ENCODE results near the gene TMEM91. TPM values are rescaled to one million over a fixed set of nuclear protein-coding genes. Genes with fewer than 3 reads are reported as not detected.

Gene TMEM91
- total and polyA plus RNA-seq, 2 of the 13 experiments (the other 11 are each of a cell fraction or from before 2014, with no cell fraction given), result 6.3 to 10.3 TPM

DNA sequence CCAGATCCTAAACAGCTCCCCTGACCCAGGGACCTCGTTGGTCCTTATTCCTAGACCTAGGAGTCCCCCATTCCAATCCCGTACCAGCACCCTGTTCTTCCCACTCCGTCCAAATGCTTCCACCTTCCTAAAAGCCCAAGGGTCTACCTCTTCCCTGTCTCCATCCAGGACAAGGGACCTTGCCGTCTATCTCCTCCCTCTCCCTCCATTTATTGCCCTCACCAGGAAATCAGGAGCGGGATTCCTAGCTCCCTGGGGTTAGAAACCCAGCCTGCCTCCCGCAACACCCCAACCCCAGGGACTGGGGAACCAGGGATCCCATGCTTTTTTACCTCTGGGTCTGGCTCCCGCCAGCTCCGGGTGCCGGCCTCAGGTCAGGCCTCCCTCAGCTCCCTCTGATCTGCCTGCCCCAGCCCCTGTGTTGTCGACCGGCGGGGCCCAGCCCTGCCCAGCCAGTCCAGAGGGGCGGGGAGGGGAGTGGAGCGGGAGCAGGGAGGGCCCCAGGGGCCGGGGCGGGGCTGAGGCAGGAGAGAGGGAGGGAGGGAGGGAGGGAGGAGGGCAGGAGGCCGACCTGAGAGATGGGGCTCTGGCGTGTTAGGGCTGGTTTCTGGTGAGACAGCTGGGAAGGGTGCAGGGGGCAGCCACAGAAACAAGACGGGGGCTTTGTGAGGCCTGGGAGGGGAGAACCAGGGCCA, 50.8 kb downstream of the TMEM91 start, which contains the start of gene B3GNT8 (continued):
- TF ChIP-seq, protein P1, sequence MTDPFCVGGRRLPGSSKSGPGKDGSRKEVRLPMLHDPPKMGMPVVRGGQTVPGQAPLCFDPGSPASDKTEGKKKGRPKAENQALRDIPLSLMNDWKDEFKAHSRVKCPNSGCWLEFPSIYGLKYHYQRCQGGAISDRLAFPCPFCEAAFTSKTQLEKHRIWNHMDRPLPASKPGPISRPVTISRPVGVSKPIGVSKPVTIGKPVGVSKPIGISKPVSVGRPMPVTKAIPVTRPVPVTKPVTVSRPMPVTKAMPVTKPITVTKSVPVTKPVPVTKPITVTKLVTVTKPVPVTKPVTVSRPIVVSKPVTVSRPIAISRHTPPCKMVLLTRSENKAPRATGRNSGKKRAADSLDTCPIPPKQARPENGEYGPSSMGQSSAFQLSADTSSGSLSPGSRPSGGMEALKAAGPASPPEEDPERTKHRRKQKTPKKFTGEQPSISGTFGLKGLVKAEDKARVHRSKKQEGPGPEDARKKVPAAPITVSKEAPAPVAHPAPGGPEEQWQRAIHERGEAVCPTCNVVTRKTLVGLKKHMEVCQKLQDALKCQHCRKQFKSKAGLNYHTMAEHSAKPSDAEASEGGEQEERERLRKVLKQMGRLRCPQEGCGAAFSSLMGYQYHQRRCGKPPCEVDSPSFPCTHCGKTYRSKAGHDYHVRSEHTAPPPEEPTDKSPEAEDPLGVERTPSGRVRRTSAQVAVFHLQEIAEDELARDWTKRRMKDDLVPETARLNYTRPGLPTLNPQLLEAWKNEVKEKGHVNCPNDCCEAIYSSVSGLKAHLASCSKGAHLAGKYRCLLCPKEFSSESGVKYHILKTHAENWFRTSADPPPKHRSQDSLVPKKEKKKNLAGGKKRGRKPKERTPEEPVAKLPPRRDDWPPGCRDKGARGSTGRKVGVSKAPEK (CRISPR knock-in tag; IDR thresholded peaks at IDR 0.05; ENCODE audit: borderline replicate concordance), result no peak
- TF ChIP-seq TCF7 (IDR thresholded peaks at IDR 0.05; ENCODE audit: low read depth), result no peak
- TF ChIP-seq, protein P2, sequence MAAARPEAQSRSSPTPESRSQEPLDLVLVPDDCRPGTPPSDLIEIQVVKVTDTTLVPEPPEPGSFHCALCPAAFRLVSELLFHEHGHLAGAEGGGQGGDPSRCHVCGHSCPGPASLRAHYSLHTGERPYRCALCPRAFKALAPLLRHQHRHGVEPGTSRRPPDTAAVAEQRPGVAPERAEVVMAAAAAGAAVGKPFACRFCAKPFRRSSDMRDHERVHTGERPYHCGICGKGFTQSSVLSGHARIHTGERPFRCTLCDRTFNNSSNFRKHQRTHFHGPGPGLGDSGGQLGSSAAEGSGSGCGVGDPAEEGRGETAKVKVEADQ (CRISPR knock-in tag; IDR thresholded peaks at IDR 0.05; ENCODE audit: borderline replicate concordance), result no peak
- TF ChIP-seq PLRG1 (conservative IDR thresholded peaks at IDR 0.05), result no peak
- 0 out of 2 replicates have a peak, but pooled peaks have one; percentile 5 for TF ChIP-seq MED1 (CRISPR knock-in tag; IDR thresholded peaks at IDR 0.05)
- TF ChIP-seq KAT2B (IDR thresholded peaks at IDR 0.05; ENCODE audit: borderline replicate concordance, low read depth, low read length), result no peak
- TF ChIP-seq CEBPB (IDR thresholded peaks at IDR 0.05; ENCODE audit: borderline replicate concordance, low read depth, low read length), result no peak
- TF ChIP-seq RCOR2 (CRISPR knock-in tag; IDR thresholded peaks at IDR 0.05), result no peak
- TF ChIP-seq ZNF460 (CRISPR knock-in tag; IDR thresholded peaks at IDR 0.05; ENCODE audit: borderline replicate concordance), result no peak
- TF ChIP-seq NFE2L2 (IDR thresholded peaks at IDR 0.05; ENCODE audit: low read length), result no peak
- no peak for TF ChIP-seq ATM (IDR thresholded peaks at IDR 0.05; ENCODE audit: borderline replicate concordance)
- TF ChIP-seq ZNF446 (CRISPR knock-in tag; IDR thresholded peaks at IDR 0.05), result no peak
- TF ChIP-seq, protein P3, sequence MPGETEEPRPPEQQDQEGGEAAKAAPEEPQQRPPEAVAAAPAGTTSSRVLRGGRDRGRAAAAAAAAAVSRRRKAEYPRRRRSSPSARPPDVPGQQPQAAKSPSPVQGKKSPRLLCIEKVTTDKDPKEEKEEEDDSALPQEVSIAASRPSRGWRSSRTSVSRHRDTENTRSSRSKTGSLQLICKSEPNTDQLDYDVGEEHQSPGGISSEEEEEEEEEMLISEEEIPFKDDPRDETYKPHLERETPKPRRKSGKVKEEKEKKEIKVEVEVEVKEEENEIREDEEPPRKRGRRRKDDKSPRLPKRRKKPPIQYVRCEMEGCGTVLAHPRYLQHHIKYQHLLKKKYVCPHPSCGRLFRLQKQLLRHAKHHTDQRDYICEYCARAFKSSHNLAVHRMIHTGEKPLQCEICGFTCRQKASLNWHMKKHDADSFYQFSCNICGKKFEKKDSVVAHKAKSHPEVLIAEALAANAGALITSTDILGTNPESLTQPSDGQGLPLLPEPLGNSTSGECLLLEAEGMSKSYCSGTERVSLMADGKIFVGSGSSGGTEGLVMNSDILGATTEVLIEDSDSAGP (CRISPR knock-in tag; IDR thresholded peaks at IDR 0.05; ENCODE audit: borderline replicate concordance), result no peak
- no peak; the same call in 1 of the 2 replicates for TF ChIP-seq ZBTB38 (CRISPR knock-in tag; IDR thresholded peaks at IDR 0.05)
- TF ChIP-seq KLF9 (CRISPR knock-in tag; IDR thresholded peaks at IDR 0.05; ENCODE audit: low read depth), result no peak
- TF ChIP-seq NFRKB (IDR thresholded peaks at IDR 0.05), result no peak
- no peak for TF ChIP-seq SAFB2 (CRISPR knock-in tag; IDR thresholded peaks at IDR 0.05; ENCODE audit: borderline replicate concordance, low read depth)
- TF ChIP-seq HNRNPUL1 (IDR thresholded peaks at IDR 0.05; ENCODE audit: low read depth, low read length), result no peak
- 0 out of 2 replicates have a peak, but pooled peaks have one; percentile 45 for TF ChIP-seq RBFOX2 (IDR thresholded peaks at IDR 0.05; ENCODE audit: low read depth, low read length)
- no peak for TF ChIP-seq ATRX (CRISPR knock-in tag; IDR thresholded peaks at IDR 0.05; ENCODE audit: borderline replicate concordance)
- no peak for TF ChIP-seq FOXA3 (CRISPR knock-in tag; IDR thresholded peaks at IDR 0.05)

Measured in HepG2 (cell line).